ENCODE data around the gene IFT88.
"Not testable (repeated sequence)": the region's sequence is repeated elsewhere in the genome, so short reads cannot be mapped to it uniquely, and the experiment has no call there.

DNA sequence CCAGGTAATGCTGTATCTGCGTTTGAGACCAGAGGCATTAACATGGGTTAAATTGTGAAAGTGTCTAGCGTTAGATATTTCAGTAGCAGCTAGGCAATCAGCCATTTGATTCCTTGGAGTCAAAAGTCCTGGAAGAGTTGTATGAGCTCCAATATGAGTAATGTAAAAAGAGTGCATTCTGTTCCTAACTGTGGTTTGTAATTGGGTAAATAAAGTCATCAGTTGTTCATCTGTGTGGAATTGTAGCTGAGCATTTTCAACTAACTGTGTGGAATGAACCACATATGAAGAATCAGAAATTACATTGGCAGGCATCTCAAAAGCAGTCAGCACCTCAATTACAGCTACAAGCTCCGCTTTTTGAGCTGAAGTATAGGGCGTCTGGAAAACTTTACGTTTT lies 114.5 kb downstream of the IFT88 start:
- TF ChIP-seq CTCF (IDR thresholded peaks at IDR 0.05); SIN3A (IDR thresholded peaks at IDR 0.05; ENCODE audit: borderline replicate concordance, insufficient read depth, low read depth, low read length); POLR2AphosphoS5 (IDR thresholded peaks at IDR 0.05; ENCODE audit: low read depth, low read length): not testable (repeated sequence)
- TF ChIP-seq, protein P1, sequence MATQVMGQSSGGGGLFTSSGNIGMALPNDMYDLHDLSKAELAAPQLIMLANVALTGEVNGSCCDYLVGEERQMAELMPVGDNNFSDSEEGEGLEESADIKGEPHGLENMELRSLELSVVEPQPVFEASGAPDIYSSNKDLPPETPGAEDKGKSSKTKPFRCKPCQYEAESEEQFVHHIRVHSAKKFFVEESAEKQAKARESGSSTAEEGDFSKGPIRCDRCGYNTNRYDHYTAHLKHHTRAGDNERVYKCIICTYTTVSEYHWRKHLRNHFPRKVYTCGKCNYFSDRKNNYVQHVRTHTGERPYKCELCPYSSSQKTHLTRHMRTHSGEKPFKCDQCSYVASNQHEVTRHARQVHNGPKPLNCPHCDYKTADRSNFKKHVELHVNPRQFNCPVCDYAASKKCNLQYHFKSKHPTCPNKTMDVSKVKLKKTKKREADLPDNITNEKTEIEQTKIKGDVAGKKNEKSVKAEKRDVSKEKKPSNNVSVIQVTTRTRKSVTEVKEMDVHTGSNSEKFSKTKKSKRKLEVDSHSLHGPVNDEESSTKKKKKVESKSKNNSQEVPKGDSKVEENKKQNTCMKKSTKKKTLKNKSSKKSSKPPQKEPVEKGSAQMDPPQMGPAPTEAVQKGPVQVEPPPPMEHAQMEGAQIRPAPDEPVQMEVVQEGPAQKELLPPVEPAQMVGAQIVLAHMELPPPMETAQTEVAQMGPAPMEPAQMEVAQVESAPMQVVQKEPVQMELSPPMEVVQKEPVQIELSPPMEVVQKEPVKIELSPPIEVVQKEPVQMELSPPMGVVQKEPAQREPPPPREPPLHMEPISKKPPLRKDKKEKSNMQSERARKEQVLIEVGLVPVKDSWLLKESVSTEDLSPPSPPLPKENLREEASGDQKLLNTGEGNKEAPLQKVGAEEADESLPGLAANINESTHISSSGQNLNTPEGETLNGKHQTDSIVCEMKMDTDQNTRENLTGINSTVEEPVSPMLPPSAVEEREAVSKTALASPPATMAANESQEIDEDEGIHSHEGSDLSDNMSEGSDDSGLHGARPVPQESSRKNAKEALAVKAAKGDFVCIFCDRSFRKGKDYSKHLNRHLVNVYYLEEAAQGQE (IDR thresholded peaks at IDR 0.05; ENCODE audit: insufficient read depth in 1 of 2, low read depth in 2 of 2, low read length in 1 of 2): not testable (repeated sequence)

Data from Panc1 (cell line).